ENCODE measurements around the gene IQCC.

DNA sequence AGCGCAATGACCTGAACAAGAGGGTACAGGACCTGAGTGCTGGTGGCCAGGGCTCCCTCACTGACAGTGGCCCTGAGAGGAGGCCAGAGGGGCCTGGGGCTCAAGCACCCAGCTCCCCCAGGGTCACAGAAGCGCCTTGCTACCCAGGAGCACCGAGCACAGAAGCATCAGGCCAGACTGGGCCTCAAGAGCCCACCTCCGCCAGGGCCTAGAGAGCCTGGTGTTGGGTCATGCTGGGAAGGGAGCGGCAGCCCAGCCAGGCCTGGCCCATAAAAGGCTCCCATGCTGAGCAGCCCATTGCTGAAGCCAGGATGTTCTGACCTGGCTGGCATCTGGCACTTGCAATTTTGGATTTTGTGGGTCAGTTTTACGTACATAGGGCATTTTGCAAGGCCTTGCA lies 10.5 kb upstream of the IQCC start:
- TF ChIP-seq YY1 (IDR thresholded peaks at IDR 0.05; ENCODE audit: low read depth) = no peak
- TF ChIP-seq CEBPB (IDR thresholded peaks at IDR 0.05) = no peak
- TF ChIP-seq, protein P1, sequence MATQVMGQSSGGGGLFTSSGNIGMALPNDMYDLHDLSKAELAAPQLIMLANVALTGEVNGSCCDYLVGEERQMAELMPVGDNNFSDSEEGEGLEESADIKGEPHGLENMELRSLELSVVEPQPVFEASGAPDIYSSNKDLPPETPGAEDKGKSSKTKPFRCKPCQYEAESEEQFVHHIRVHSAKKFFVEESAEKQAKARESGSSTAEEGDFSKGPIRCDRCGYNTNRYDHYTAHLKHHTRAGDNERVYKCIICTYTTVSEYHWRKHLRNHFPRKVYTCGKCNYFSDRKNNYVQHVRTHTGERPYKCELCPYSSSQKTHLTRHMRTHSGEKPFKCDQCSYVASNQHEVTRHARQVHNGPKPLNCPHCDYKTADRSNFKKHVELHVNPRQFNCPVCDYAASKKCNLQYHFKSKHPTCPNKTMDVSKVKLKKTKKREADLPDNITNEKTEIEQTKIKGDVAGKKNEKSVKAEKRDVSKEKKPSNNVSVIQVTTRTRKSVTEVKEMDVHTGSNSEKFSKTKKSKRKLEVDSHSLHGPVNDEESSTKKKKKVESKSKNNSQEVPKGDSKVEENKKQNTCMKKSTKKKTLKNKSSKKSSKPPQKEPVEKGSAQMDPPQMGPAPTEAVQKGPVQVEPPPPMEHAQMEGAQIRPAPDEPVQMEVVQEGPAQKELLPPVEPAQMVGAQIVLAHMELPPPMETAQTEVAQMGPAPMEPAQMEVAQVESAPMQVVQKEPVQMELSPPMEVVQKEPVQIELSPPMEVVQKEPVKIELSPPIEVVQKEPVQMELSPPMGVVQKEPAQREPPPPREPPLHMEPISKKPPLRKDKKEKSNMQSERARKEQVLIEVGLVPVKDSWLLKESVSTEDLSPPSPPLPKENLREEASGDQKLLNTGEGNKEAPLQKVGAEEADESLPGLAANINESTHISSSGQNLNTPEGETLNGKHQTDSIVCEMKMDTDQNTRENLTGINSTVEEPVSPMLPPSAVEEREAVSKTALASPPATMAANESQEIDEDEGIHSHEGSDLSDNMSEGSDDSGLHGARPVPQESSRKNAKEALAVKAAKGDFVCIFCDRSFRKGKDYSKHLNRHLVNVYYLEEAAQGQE (IDR thresholded peaks at IDR 0.05; ENCODE audit: low read depth) = no peak
- no peak for TF ChIP-seq TEAD4 (IDR thresholded peaks at IDR 0.05)
- no peak for TF ChIP-seq EP300 (IDR thresholded peaks at IDR 0.05; ENCODE audit: borderline replicate concordance)
- no peak for TF ChIP-seq TAF1 (IDR thresholded peaks at IDR 0.05; ENCODE audit: low read depth)
- no peak for TF ChIP-seq RAD21 (IDR thresholded peaks at IDR 0.05; ENCODE audit: low read depth)
- TF ChIP-seq NFIC (IDR thresholded peaks at IDR 0.05) = no peak
- no peak for TF ChIP-seq TCF12 (IDR thresholded peaks at IDR 0.05; ENCODE audit: low read depth)
- no peak for TF ChIP-seq CREB1 (IDR thresholded peaks at IDR 0.05; ENCODE audit: low read depth)
- TF ChIP-seq, protein P2, sequence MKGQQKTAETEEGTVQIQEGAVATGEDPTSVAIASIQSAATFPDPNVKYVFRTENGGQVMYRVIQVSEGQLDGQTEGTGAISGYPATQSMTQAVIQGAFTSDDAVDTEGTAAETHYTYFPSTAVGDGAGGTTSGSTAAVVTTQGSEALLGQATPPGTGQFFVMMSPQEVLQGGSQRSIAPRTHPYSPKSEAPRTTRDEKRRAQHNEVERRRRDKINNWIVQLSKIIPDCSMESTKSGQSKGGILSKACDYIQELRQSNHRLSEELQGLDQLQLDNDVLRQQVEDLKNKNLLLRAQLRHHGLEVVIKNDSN (IDR thresholded peaks at IDR 0.05) = no peak
- TF ChIP-seq FOXM1 (IDR thresholded peaks at IDR 0.05; ENCODE audit: borderline replicate concordance, low read depth) = no peak

Data from Ishikawa (cell line).